Measurements from ENCODE around the gene CLRN3.

DNA sequence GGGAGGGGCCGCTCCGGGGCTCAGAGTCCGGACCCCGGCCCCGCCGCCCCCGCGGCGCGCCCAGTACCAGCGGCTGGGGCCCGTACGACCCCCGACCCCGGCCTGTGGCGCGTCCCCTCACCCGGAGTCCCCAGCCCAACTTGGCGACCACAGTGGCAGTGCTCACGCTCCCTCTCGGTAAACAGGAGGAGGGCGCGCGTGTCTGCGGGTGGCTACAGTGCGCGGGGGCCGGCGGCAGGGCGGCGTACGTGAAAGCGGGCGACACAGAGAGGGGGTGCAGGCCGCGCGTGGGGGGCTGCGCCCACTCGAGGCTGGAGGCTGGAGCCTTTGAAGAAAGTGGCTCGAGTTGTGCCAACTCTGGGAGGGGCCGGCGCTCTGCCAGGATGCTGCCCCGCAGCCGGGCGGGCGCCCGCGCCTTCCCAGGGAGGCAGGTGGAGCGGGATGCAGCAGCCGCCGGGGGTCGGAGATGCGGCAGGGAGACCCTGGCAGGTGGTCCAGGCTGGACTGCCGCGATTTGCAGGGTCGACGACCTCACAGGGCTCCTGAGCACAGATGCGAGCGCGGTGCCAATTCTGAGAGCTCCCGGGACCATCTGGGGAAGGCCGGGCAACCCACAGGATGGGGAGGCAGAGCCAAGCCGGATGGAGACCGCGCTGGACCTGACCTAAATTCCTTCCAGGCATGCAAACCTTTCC is 14.8 kb upstream of the CLRN3 start:
- TF ChIP-seq, protein P1, sequence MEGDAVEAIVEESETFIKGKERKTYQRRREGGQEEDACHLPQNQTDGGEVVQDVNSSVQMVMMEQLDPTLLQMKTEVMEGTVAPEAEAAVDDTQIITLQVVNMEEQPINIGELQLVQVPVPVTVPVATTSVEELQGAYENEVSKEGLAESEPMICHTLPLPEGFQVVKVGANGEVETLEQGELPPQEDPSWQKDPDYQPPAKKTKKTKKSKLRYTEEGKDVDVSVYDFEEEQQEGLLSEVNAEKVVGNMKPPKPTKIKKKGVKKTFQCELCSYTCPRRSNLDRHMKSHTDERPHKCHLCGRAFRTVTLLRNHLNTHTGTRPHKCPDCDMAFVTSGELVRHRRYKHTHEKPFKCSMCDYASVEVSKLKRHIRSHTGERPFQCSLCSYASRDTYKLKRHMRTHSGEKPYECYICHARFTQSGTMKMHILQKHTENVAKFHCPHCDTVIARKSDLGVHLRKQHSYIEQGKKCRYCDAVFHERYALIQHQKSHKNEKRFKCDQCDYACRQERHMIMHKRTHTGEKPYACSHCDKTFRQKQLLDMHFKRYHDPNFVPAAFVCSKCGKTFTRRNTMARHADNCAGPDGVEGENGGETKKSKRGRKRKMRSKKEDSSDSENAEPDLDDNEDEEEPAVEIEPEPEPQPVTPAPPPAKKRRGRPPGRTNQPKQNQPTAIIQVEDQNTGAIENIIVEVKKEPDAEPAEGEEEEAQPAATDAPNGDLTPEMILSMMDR (IDR thresholded peaks at IDR 0.05) = no peak
- no peak for TF ChIP-seq POLR2A (IDR thresholded peaks at IDR 0.05)
- TF ChIP-seq EP300 (IDR thresholded peaks at IDR 0.05) = no peak
- no peak for TF ChIP-seq POLR2AphosphoS5 (IDR thresholded peaks at IDR 0.05)
